NT2/D1 (cell line): ENCODE measurements around the gene LUC7L.
"Not testable (repeated sequence)": the region's sequence is repeated elsewhere in the genome, so short reads cannot be mapped to it uniquely, and the experiment has no call there.

Experiments used
- SUZ12 ChIP-seq: IDR thresholded peaks from 2 replicates; pipeline ENCODE4 v1.6.1; 2011; ENCODE audit not compliant: insufficient read length, insufficient read depth; ENCODE audit errors: extremely low read depth
- YY1 ChIP-seq: IDR thresholded peaks from 2 replicates; pipeline ENCODE4 v1.6.1; 2011; ENCODE audit not compliant: insufficient read length, insufficient read depth
- ZNF274 ChIP-seq: IDR thresholded peaks from 2 replicates; pipeline ENCODE4 v1.6.1; 2011; ENCODE audit warnings: mild to moderate bottlenecking, low read depth, low read length

- TF ChIP-seq YY1, SUZ12, ZNF274: not testable (repeated sequence)
Measured at GRCh38 chr16:204046-204445, 25.2 kb downstream of the LUC7L start.
